NK-92 (cell line): ENCODE measurements around the gene CYYR1.

Experiments used
- DNase-seq: peaks from one replicate; lab custom pipeline; 2025; ENCODE audit not compliant: unreplicated experiment; lab: John Stamatoyannopoulos, UW

The CYYR1 gene

GRCh38 chr21:26443291-26443690 lies 129.8 kb downstream of the CYYR1 start:
- DNase-seq: no peak

- DNase-seq: no peak
These were observed 131.9 kb downstream of the CYYR1 start for GRCh38 chr21:26441149-26441548.

- no peak for DNase-seq
These were observed 134.1 kb downstream of the CYYR1 start for GRCh38 chr21:26438976-26439375.

GRCh38 chr21:26437326-26438009 lies 135.6 kb downstream of the CYYR1 start:
- no peak for DNase-seq

GRCh38 chr21:26433386-26433785 lies 139.7 kb downstream of the CYYR1 start:
- DNase-seq: no peak

- no peak for DNase-seq
These were observed 140.7 kb downstream of the CYYR1 start for GRCh38 chr21:26432410-26432809.

DNA sequence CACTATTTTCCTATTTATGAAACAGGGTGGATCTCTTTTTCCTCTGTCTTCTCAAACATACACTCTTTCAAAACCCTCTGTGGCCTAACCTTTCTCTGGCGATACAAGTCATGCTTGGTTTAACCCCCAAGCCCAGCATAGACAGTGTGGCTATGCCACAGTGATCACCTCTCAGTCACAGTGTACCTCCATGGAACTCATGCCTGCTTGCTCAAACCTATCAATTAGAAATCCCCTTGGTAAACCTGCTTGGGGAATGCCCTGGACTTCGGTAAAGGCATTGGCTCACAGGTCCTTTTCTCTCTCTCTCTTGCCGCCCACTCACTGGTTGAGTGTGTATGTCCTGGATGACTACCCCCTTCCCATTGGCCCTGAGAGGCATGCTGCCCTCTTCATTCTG lies 147.5 kb downstream of the CYYR1 start:
- DNase-seq: no peak

DNA sequence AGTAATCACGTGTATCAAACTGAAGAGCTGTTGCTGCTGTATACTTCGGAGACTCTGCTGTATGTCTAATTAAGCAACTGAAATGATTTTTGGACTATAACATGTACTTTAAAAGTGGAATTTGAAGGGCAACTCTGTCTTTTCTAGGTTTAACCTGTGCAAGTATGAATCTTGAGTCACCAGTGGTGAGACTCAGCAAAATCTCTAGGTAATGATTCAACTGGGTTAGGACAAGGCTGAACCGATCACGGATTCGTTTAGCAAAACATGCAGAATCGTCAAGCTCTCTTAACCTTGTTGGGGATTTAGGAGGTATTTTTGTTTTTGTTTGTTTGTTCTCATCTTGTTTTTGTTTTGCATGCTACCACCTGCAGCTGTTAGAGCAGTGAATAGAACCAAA lies 149.6 kb downstream of the CYYR1 start:
- no peak for DNase-seq

DNA sequence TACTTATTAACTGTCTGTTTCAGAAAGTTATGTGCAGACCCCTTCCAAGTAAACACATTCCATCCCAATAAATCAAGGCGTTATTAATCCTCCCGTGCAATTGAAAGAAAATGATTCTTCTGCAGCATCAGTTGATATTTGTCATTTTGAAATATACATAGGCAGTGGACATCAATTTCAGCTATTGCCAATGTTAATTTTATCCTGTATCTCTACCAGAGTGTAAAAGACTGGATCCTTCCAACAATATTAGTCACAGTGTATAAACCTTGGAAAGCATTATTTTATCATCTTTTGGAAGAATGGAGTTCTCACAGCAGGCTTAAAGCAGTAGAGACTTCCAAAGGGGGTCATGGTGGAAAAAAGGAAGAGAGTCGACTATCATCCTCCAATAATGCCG lies 150.4 kb downstream of the CYYR1 start:
- DNase-seq: no peak

- DNase-seq: no peak
These were observed 150.9 kb downstream of the CYYR1 start for GRCh38 chr21:26422138-26422537.

DNA sequence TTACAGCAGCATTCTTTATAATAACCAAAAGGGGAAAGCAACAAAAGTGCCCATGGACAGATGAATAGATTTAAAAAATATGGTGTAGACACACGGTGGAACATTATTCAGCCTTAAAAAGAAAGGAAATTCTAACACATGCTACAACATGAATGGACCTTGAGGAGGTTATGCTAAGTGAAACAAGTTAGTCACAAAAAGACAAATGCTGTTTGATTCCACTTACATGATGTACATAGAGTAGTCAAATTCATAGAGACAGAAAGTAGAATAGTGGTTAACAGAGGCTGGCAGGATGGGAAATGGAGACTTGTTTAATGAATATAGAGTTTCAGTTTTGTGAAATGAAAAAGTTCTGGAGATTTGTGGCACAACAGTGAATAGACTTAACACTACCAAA lies 151.4 kb downstream of the CYYR1 start:
- DNase-seq: no peak
